NCI-H82 treated with DMSO at 0.1 percent for 48 hours (cell line): ENCODE data around the gene SHLD1.

ENCODE experiments used
- DNase-seq: peaks from one replicate; lab custom pipeline; 2025; ENCODE audit not compliant: unreplicated experiment; lab: John Stamatoyannopoulos, UW

The SHLD1 gene

DNA sequence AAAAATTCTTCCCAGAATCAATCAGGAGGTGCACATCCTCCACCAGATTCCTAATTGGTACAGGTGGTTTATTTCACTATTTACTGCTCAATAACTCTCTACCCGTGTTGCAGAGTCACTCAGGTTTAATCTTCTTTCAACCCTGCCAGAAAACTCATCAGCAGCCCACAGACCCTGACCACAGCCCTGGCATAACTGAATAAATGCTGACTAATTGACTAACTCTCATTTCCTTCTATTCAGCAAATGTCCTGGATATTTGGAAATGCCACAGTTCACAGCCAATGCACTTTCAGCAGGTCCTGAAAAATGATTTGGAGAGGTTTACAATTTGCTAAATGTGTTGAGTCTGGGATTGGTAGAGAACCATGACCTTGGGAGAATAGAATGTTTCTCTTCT lies 137.8 kb downstream of the SHLD1 start:
- DNase-seq = no peak

DNA sequence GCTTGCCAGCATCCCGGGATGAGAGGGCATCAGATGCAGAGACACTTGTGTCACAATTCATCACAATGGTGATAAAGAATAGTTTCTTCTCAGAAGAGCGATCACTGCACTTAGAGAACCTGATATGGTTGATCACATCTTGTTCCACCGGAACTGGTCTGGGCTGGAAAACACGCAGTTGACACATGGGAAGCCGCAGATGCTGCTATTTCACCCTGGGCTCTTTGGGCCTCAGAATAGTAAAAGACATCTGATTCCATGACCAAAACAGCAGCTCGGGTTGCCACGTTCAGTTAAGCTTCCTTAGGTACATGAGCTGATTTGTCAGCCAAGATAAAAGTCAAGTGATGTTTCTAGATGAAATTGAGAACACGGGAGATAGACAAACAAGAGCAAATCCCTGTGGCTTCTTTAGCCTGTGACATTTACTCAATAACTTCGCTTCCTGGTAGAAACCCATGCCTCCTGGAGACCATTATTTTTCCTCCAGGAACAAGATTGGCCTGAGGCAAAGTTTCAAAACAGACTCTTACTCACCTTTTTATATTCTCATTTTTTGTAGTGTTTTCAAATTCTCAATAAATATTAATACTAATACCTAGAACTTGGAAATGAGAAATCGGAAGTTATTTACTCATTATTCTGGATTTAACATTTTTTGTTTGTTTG lies 140.7 kb downstream of the SHLD1 start:
- DNase-seq = no peak

DNA sequence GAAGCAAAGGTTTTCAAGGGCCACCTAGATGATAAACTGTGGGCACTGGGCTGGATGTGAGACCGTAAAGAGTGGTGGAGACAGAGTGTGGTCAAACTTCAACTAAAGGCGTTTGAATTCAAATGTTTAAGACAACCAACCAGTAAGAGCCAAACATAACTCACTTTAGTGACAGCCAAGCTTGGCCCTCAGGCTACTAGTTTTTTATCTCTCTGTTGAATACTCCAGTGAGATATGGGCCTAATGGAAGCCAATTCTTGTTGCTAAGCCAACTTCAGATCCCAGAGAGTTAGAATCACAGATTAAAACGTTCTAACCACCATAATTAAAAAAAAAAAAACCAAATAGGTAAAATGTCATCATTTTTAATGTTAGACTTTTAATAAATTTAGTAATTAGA lies 142.9 kb downstream of the SHLD1 start:
- no peak for DNase-seq

DNA sequence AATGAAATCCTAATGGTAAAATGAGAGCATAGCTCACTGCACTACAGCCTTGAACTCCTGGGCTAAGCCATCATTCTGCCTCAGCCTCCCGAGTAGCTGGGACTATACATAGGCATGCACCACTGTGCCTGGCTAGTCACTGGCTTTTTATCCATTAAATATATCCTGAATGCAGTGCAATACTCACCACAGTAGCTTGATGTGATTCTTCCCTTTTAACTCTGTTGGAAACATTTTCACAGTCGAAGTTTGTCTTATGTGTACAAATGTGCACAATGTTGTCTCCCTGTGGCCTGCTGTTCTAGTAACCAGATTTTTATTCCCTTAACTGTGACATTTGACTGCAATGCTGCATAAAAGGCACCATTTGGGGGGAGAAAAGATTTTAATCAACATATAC lies 143.4 kb downstream of the SHLD1 start:
- no peak for DNase-seq

- DNase-seq = no peak
Observed at GRCh38 chr20:5895626-5896025, 145.4 kb downstream of the SHLD1 start.

- no peak for DNase-seq
Observed at GRCh38 chr20:5899444-5899843, 149.2 kb downstream of the SHLD1 start.

DNA sequence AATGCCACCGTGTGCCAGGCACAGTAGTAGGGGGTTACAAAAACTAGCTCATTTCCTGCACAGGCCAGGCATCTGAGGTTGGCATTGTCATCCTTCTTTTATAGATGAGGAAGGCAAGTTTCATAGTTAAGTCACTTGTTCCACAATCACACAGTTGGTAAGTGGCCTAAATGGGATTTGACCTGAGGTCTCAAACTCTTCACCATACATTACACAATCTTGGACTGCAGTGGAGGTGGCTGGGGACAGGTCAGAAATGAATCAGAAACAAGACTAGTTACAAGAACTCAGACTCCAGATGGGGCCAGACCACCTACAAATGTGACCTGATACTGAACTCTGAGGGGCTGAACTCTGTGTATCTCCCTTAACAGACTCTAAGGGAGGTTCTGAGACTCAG lies 150.7 kb downstream of the SHLD1 start:
- no peak for DNase-seq

DNA sequence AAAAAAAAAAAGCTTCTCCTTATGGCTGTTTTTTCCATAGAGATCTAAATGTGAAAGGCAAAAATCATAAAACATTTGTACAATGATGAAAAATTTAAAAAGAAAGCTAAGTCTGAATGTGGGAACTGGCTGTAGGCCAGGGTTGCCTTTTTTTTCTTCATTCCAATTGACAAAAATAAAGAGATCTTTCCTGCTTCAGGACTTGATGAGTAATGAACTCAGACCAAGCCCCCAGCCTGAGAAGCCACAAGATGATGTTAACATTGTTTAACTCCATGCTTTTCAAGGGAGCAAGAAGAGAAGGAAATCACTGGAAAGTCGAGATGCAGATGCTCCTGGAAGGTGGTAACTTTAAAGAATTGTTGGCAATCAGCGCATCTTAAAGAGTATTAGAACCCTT lies 158.8 kb downstream of the SHLD1 start:
- no peak for DNase-seq

DNA sequence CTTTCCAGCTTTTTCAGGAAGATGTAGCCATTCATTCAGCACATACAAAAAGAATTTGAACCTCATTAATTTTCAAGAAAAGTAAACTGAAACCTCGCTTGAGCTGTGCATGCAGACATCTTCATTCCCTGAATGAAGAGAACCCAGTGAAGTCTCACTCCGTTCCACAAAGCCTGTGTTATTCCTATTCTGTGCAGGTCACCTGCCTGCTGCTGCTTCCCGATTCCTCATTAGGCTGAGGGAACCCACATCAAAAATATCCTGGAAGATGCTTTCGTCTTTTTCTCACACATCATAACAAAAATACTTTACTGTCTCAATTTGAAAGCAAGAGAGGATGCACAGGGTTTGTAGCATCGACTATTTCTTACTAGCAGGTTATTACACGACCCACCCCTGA lies 160.0 kb downstream of the SHLD1 start:
- peak; percentile 2 for DNase-seq

DNA sequence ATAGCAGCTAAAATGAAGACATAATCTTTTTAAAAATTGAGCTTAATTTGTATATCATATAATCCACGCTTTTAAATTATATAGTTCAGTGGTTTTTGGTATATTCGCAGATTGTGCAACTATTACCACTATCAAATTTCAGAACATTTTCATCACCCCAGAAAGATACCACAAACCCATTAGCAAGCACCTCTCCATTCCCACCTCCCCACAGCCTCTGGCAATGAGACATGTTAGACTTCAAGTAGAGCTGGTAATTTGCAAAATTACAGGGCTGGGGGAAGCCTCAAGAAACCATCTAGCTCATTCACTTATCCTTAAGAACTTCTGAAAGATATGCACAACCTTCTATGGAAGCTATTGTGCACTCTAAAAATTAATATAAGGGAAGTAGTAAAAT lies 163.0 kb downstream of the SHLD1 start:
- no peak for DNase-seq
